ENCODE measurements around the gene FARSA. TPM values are rescaled to one million over a fixed set of nuclear protein-coding genes. Genes with fewer than 3 reads are reported as not detected.

The FARSA gene
- total RNA-seq, 4 donors from 2014 or later = 45.9 to 71.4 (median 55.9) TPM

DNA sequence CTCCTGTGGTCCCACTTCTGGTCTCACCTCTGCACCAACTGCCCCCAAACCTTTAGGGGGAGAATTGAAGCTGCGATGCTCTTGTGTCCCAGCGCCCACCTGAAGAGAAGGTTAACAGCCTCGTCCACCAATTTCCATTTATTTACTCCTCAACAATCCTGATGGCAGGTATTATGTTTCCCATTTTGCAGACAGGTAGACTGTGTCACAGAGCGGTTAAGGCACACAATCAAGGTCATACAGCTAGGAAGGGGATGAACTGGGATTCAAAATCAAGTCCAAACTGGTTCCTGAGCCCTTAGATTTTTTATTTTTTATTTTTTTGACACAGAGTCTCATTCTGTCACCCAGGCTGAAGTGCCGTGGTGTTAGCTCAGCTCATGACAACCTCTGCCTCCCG lies 58.4 kb downstream of the FARSA start:
- no peak for DNase-seq (ENCODE audit: low spot score in 2 of 2)
- intact Hi-C loops (cut with DNase I; ENCODE audit: low total_unique reads) = no loop called here
- 94 to 96% methylated on average over 6 of the region's 6 CpGs for WGBS, 2 donors
- H3K4me3 ChIP-seq (ENCODE audit: low read depth, poor library complexity, severe bottlenecking) = no peak overlapping the region
- TF ChIP-seq CTCF (IDR thresholded peaks at IDR 0.05) (no peak), POLR2A (IDR thresholded peaks at IDR 0.05) (no peak)

- intact Hi-C loops (cut with DNase I; ENCODE audit: low total_unique reads) = no loop called here
- TF ChIP-seq POLR2A (IDR thresholded peaks at IDR 0.05) (no peak), CTCF (IDR thresholded peaks at IDR 0.05) (no peak)
- 83 to 94% methylated on average over 62 to 78 of the region's 86 CpGs for WGBS, 2 donors
- no peak for DNase-seq (ENCODE audit: low spot score in 2 of 2)
- H3K4me3 ChIP-seq (ENCODE audit: low read depth, poor library complexity, severe bottlenecking) = no peak overlapping the region
Observed at GRCh38 chr19:12873891-12874745, 59.4 kb downstream of the FARSA start.

DNA sequence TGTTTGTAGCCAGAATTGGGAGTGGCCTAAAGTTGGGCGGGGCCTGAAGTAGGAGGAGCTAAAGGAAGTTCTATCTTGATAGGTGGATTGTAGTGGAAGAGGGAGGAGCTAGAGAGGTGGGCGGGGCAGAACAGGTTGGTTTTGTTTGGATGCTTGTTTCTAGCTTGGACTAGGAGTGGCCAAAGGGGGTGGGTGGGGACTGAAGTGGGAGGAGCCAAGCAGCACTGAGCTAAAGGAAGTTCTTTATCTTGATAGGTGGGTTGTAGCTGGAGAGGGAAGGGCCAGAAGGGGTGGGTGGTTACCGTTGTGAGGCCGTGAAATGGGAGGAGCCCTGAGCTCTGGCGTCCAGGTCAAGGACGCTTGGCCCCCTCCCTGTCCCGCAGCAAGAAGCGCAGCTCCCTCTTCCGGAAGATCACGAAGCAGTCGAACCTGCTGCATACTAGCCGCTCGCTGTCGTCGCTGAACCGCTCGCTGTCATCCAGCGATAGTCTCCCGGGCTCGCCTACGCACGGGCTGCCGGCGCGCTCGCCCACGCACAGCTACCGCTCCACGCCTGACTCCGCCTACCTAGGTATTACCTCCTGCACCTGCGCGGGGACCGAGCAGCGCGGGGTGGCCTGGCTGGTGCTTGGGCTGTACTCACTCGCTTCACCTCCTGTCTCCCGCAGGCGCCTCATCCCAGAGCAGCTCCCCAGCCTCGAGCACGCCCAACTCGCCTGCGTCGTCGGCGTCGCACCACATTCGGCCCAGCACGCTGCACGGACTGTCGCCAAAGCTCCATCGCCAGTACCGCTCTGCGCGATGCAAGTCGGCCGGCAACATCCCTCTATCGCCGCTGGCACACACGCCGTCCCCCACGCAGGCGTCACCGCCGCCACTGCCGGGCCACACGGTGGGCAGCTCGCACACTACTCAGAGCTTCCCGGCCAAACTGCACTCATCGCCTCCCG lies 60.3 kb downstream of the FARSA start:
- WGBS, 2 donors = 65 to 80% methylated on average over 49 to 70 of the region's 70 CpGs
- H3K4me3 ChIP-seq (ENCODE audit: low read depth, poor library complexity, severe bottlenecking) = no peak overlapping the region
- intact Hi-C loops (cut with DNase I; ENCODE audit: low total_unique reads) = no loop called here
- DNase-seq (ENCODE audit: low spot score in 2 of 2) = no peak
- TF ChIP-seq CTCF (IDR thresholded peaks at IDR 0.05) (no peak), POLR2A (IDR thresholded peaks at IDR 0.05) (no peak)

Small RNA genes within 50 kb of the gene (microRNA-seq; reads per million reads assigned to microRNA genes)
- 0 to 0.68 reads per million in 2 donors for gene MIR5695 (ENCODE audit: borderline number of aligned reads in 1 of 2, borderline replicate concordance in 2 of 2)
- 0 to 2.0 reads per million in 2 donors for gene MIR6515 (ENCODE audit: borderline number of aligned reads in 1 of 2, borderline replicate concordance in 2 of 2)

Other genes with a start within 250 kb of the FARSA start
- not detected for gene GNG14, start 245.7 kb downstream of the FARSA start, total RNA-seq
- gene FBXW9, start 237.1 kb downstream of the FARSA start, total RNA-seq = 10 to 100 TPM in 3 of 4 donors, 1 to 10 TPM in 1; 7.2 to 21.4 (median 13.1) TPM
- gene TNPO2, start 209.8 kb downstream of the FARSA start, total RNA-seq = 100 to 1,000 TPM in 1 of 4 donors, 10 to 100 TPM in 3; 58.3 to 160 (median 89.9) TPM
- gene TRIR, start 199.0 kb downstream of the FARSA start, total RNA-seq = 100 to 1,000 TPM; 358 to 439 (median 390) TPM
- 10 to 100 TPM; 43.2 to 63.2 (median 53.4) TPM for gene GET3, start 196.2 kb downstream of the FARSA start, total RNA-seq
- 100 to 1,000 TPM in 2 of 4 donors, 10 to 100 TPM in 2; 58.3 to 116 (median 85.5) TPM for gene BEST2, start 181.9 kb downstream of the FARSA start, total RNA-seq
- gene HOOK2, start 158.2 kb downstream of the FARSA start, total RNA-seq = 100 to 1,000 TPM in 1 of 4 donors, 10 to 100 TPM in 3; 49.9 to 122 (median 65.8) TPM
- gene JUNB, start 142.2 kb downstream of the FARSA start, total RNA-seq = 1,000 to 10,000 TPM in 1 of 4 donors, 100 to 1,000 TPM in 3; 608 to 1,091 (median 870) TPM
- gene PRDX2, start 131.9 kb downstream of the FARSA start, total RNA-seq = 100 to 1,000 TPM; 266 to 459 (median 327) TPM
- 1 to 10 TPM in 1 of 4 donors, not detected in 3; 1.6 TPM for gene THSD8, start 131.6 kb downstream of the FARSA start, total RNA-seq
- gene RNASEH2A, start 127.1 kb downstream of the FARSA start, total RNA-seq = 1 to 10 TPM; 3.3 to 7.8 (median 5.9) TPM
- not detected for gene RTBDN, start 99.1 kb downstream of the FARSA start, total RNA-seq
- 10 to 100 TPM in 2 of 4 donors, 1 to 10 TPM in 2; 5.9 to 20.8 (median 10.3) TPM for gene MAST1, start 95.2 kb downstream of the FARSA start, total RNA-seq
- gene DNASE2, start 52.3 kb downstream of the FARSA start, total RNA-seq = 10 to 100 TPM; 31.8 to 50.6 (median 36.6) TPM
- under 1 TPM in 1 of 4 donors, not detected in 3; 0.13 TPM for gene KLF1, start 46.5 kb downstream of the FARSA start, total RNA-seq
- 10 to 100 TPM; 19.2 to 39.5 (median 24.6) TPM for gene GCDH, start 42.6 kb downstream of the FARSA start, total RNA-seq
- under 1 TPM in 1 of 4 donors, not detected in 3; 0.26 TPM for gene SYCE2, start 14.4 kb downstream of the FARSA start, total RNA-seq
- 100 to 1,000 TPM; 171 to 350 (median 229) TPM for gene CALR, start 4.9 kb upstream of the FARSA start, total RNA-seq
- gene RAD23A, start 12.2 kb upstream of the FARSA start, total RNA-seq = 100 to 1,000 TPM; 101 to 128 (median 105) TPM
- gene GADD45GIP1, start 23.5 kb upstream of the FARSA start, total RNA-seq = 10 to 100 TPM; 21.8 to 42.3 (median 29.7) TPM
- under 1 TPM in 1 of 4 donors, not detected in 3; 0.32 TPM for gene DAND5, start 35.9 kb upstream of the FARSA start, total RNA-seq
- gene NFIX, start 61.8 kb upstream of the FARSA start, total RNA-seq = 100 to 1,000 TPM; 119 to 177 (median 136) TPM
- 1 to 10 TPM; 4.9 to 8.3 (median 7.0) TPM for gene LYL1, start 169.1 kb upstream of the FARSA start, total RNA-seq
- 10 to 100 TPM; 17.7 to 60.4 (median 32.7) TPM for gene TRMT1, start 183.0 kb upstream of the FARSA start, total RNA-seq
- gene NACC1, start 184.6 kb upstream of the FARSA start, total RNA-seq = 10 to 100 TPM; 21.4 to 46.1 (median 39.8) TPM
- gene STX10, start 216.7 kb upstream of the FARSA start, total RNA-seq = 100 to 1,000 TPM in 1 of 4 donors, 10 to 100 TPM in 3; 67.8 to 110 (median 78.0) TPM
- 100 to 1,000 TPM; 118 to 146 (median 130) TPM for gene IER2, start 216.7 kb upstream of the FARSA start, total RNA-seq

All from lower leg skin (tissue), 4 donors.